ENCODE measurements around the gene ZC3H13.

The ZC3H13 gene

GRCh38 chr13:46063292-46063691 lies 10.7 kb upstream of the ZC3H13 start:
- DNase-seq (ENCODE audit: low read depth in 2 of 2): no peak

GRCh38 chr13:46062185-46062584 lies 9.6 kb upstream of the ZC3H13 start:
- DNase-seq (ENCODE audit: low read depth in 2 of 2): no peak

- DNase-seq (ENCODE audit: low read depth in 2 of 2): no peak
These were observed 6.9 kb upstream of the ZC3H13 start for GRCh38 chr13:46059405-46059804.

- DNase-seq (ENCODE audit: low read depth in 2 of 2): no peak
These were observed 5.7 kb upstream of the ZC3H13 start for GRCh38 chr13:46058268-46058667.

- no peak for DNase-seq (ENCODE audit: low read depth in 2 of 2)
These were observed 4.9 kb upstream of the ZC3H13 start for GRCh38 chr13:46057256-46058015.

GRCh38 chr13:46053162-46054012 lies 841 bp upstream of the ZC3H13 start:
- no peak for DNase-seq (ENCODE audit: low read depth in 2 of 2)

GRCh38 chr13:46051968-46052318 lies 603 bp downstream of the ZC3H13 start:
- no peak for DNase-seq (ENCODE audit: low read depth in 2 of 2)

- no peak for DNase-seq (ENCODE audit: low read depth in 2 of 2)
These were observed 1.8 kb downstream of the ZC3H13 start for GRCh38 chr13:46050771-46051170.

- DNase-seq (ENCODE audit: low read depth in 2 of 2): no peak
These were observed 7.1 kb downstream of the ZC3H13 start for GRCh38 chr13:46045424-46045823.

- no peak for DNase-seq (ENCODE audit: low read depth in 2 of 2)
These were observed 8.9 kb downstream of the ZC3H13 start for GRCh38 chr13:46043647-46044046.

GRCh38 chr13:46041419-46041839 lies 11.1 kb downstream of the ZC3H13 start:
- no peak for DNase-seq (ENCODE audit: low read depth in 2 of 2)

- no peak for DNase-seq (ENCODE audit: low read depth in 2 of 2)
These were observed 11.8 kb downstream of the ZC3H13 start for GRCh38 chr13:46040763-46041162.

GRCh38 chr13:46039411-46040182 lies 12.9 kb downstream of the ZC3H13 start:
- DNase-seq (ENCODE audit: low read depth in 2 of 2): no peak

GRCh38 chr13:46038296-46038695 lies 14.2 kb downstream of the ZC3H13 start:
- DNase-seq (ENCODE audit: low read depth in 2 of 2): no peak

GRCh38 chr13:46035066-46035465 lies 17.5 kb downstream of the ZC3H13 start:
- no peak for DNase-seq (ENCODE audit: low read depth in 2 of 2)

- no peak for DNase-seq (ENCODE audit: low read depth in 2 of 2)
These were observed 20.2 kb downstream of the ZC3H13 start for GRCh38 chr13:46032341-46032740.

- no peak for DNase-seq (ENCODE audit: low read depth in 2 of 2)
These were observed 20.8 kb downstream of the ZC3H13 start for GRCh38 chr13:46031581-46032263.

GRCh38 chr13:46025157-46025556 lies 27.4 kb downstream of the ZC3H13 start:
- no peak for DNase-seq (ENCODE audit: low read depth in 2 of 2)

GRCh38 chr13:46022481-46022880 lies 30.1 kb downstream of the ZC3H13 start:
- no peak for DNase-seq (ENCODE audit: low read depth in 2 of 2)

GRCh38 chr13:46016216-46016615 lies 36.3 kb downstream of the ZC3H13 start:
- no peak for DNase-seq (ENCODE audit: low read depth in 2 of 2)

GRCh38 chr13:46015366-46015765 lies 37.2 kb downstream of the ZC3H13 start:
- DNase-seq (ENCODE audit: low read depth in 2 of 2): no peak

- no peak for DNase-seq (ENCODE audit: low read depth in 2 of 2)
These were observed 40.1 kb downstream of the ZC3H13 start for GRCh38 chr13:46012404-46012803.

All from stimulated activated CD8-positive, alpha-beta memory T cell treated with anti-CD3 and anti-CD28 coated beads, Interleukin-15, amount 100 ng/mL, for 48 hours (primary cell).